ENCODE data around the gene GRIA3.
"Not testable (repeated sequence)": the region's sequence is repeated elsewhere in the genome, so short reads cannot be mapped to it uniquely, and the experiment has no call there.

Gene GRIA3

DNA sequence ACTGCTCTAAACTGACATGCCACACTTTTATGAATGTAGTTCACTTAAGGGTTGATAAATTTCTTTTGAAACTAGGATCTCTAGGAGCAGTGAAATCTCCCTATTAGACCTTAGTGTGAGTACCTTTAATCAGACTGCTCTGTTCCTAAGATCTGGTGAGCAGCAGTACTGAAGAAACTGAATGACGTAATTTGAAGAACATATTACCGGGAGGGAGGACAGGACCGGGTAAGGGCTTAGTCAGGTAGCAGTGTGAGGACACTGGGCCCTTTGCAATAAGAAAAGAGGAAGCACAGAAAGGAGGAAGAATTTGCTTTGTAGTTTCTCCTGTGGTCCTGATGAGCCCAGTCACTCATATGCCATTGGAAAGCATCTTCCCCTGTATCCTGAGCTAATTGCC, 293.6 kb downstream of the GRIA3 start:
- DNase-seq, result no peak

GRCh38 chrX:123481913-123482851, 298.1 kb downstream of the GRIA3 start:
- DNase-seq, result no peak

- DNase-seq, result no peak
Observed at GRCh38 chrX:123486297-123486696, 302.2 kb downstream of the GRIA3 start.

DNA sequence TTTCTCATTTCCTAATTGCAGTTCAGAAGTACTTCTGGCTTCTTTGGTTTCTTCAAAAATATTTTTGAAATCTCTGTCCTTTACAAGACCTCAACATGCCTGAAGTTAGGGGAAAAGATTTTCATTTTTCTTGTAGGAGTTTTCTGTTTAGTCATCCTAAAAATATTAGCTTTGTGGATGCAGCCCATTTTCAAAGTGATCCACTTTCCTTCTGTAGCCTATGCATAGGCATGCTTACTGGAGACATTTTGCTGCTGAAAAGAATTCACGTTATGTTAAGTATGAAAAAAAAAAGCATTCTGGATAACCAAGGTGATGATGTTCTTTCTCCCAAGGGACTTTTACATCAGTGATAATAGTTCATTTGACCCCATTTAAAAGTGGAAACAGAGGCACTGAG, 303.2 kb downstream of the GRIA3 start:
- DNase-seq, result no peak

DNA sequence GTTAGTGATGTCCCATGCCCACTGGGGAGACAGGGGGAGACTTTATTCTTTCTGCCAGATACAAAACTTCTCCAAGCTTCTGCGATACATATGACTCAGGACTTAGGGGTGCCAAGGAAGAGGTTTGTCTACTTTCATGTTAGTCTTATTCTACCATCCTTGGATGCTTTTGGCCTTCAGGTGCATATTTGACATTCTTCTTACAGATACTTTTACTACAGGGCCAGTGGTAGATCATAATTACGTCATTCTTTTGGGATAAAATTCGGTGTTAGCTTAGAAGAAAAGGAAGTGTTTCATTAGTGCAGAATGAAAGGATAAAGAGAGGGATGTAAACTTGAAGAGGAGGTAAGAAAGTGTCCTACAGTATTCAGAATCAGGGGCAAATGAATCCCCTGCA, 303.6 kb downstream of the GRIA3 start:
- no peak for DNase-seq

DNA sequence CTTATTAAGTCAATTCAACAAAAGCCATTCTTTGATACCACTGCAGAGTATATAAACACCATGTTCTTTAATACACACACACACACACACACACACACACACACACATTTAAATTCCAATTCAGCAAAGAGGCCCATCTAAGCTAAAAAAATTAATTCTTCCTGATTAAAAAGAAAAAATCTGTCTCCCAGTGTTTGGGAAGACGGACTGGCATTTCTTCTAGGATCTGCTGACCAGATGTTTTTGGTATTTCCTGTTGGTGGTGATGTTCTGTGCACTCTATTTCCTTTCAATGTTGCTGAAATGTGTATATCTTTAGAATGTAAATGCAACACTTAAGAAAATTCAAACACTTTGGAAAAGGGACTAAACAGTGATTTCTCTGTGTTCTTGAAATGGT, 304.9 kb downstream of the GRIA3 start:
- no peak for DNase-seq

DNA sequence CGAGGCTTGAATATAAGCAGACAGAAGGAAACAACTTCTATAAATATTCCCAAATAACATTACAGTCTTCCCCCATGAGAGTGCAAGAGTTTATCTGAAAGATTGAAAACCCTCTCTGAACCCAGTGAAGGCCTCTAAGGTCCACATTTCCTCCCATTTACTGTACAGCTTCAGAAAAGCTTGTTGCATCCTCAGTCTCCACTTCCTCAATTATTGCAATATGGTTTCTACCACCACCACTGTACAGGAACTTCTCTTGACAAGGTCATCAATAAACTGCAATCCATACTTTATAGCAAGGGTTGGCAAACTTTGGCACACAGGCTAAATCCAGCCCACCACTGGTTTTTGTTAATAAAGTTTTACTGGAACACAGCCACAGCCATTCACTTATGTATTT, 309.8 kb downstream of the GRIA3 start:
- DNase-seq, result no peak

GRCh38 chrX:123499787-123500186, 315.7 kb downstream of the GRIA3 start:
- no peak for DNase-seq

DNA sequence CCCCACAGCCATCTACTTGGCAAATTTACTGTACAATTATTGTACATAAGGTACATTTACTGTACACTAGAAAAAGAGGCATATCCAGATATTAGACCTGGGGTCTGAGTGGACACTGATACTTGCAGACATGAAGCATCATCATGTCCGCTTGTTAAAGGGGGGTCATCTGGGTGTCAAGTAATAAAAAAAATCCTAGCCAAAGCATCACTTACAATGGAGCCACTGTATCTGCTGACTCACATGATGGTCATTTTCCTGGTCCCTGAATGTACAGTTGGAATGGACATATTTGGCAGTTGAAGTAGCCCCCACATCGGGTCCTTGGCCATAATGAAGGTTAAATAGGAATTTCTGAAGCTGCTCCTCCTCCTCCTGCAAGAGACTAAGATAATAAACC, 320.0 kb downstream of the GRIA3 start:
- no peak for DNase-seq

- DNase-seq, result no peak
Observed at GRCh38 chrX:123504630-123505270, 320.7 kb downstream of the GRIA3 start.

GRCh38 chrX:123513585-123514278, 329.7 kb downstream of the GRIA3 start:
- no peak for DNase-seq

DNA sequence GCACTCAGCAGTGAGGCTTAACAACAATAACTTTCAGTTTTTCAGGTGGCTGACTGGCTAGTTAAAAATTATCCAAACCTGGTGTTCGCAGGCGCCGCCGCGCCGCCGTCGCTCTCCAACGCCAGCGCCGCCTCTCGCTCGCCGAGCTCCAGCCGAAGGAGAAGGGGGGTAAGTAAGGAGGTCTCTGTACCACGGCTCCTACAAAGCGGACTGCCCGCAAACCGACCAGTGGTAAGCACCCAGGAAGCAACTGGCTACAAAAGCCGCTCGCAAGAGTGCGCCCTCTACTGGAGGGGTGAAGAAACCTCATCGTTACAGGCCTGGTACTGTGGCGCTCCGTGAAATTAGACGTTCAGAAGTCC, 330.2 kb downstream of the GRIA3 start:
- not testable (repeated sequence) for DNase-seq

DNA sequence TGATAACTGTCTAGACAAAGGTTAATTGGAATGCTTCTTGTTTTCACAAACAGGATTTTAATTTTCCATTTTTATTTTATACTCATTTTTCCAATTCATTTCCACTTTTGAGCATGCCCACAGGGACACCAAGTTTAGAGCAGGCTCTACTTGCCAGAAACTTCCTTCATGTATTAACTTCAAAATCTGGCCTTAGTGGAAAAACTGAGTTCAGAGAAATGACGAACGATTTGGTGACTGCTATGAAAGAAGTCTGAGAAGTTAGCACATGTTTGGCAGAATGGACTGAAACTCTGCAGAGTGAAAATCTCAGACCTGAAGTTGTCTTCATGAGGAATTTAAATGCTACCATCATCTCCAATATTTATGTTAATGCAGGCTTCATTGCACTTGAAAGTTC, 334.7 kb downstream of the GRIA3 start:
- no peak for DNase-seq

- no peak for DNase-seq
Observed at GRCh38 chrX:123525123-123525725, 341.1 kb downstream of the GRIA3 start.

- not testable (repeated sequence) for DNase-seq
Observed at GRCh38 chrX:123530726-123531125, 346.6 kb downstream of the GRIA3 start.
